A673 (cell line): Measurements from ENCODE around the gene IGSF6. TPM values are rescaled to one million over a fixed set of nuclear protein-coding genes. Genes with fewer than 3 reads are reported as not detected.

Source experiments
- BruUV-seq: library from RNA; stranded (reverse); fragments of 400-500 nt; replicated peaks from 2 replicates; lab custom pipeline; 2021; lab: Mats Ljungman, UMichigan
- CTCF ChIA-PET: fragments of 300-600 bp; sonication (Branson Sonifier 250); formaldehyde crosslinking; loops from one replicate; lab custom pipeline; 2022; ENCODE audit warnings: antibody characterized with exemption; lab: Charles Lee
- POLR2A ChIA-PET: fragments of 300-600 bp; sonication (Branson Sonifier 250); formaldehyde crosslinking; loops from one replicate; lab custom pipeline; 2022; ENCODE audit warnings: antibody characterized with exemption; ENCODE audit not compliant: low non-redundant PET; lab: Charles Lee
- DNase-seq: peaks from one replicate; pipeline ENCODE4 v3.0.0-alpha.2; 2015; ENCODE audit warnings: low spot score
- H3K27ac ChIP-seq: fragments of 200-600 bp; sonication (generic); 2 replicates; pipeline ENCODE4 v1.5.1; 2016; ENCODE audit warnings: mixed run types, low read depth, mild to moderate bottlenecking, mixed read lengths, antibody characterized with exemption, low read length; ENCODE audit not compliant: poor library complexity, severe bottlenecking
- H3K27me3 ChIP-seq: fragments of 200-600 bp; sonication (generic); replicated peaks from 2 replicates; pipeline ENCODE4 v1.6.1; 2017; ENCODE audit warnings: mixed run types, low read depth, mild to moderate bottlenecking, mixed read lengths, antibody characterized with exemption, low read length; ENCODE audit not compliant: insufficient read depth, poor library complexity
- H3K36me3 ChIP-seq: fragments of 200-600 bp; sonication (generic); 2 replicates; pipeline ENCODE4 v1.6.1; 2016; ENCODE audit warnings: mixed run types, mild to moderate bottlenecking, mixed read lengths, antibody characterized with exemption, low read length; ENCODE audit not compliant: insufficient read depth, poor library complexity, severe bottlenecking
- H3K4me1 ChIP-seq: fragments of 200-600 bp; sonication (generic); 2 replicates; pipeline ENCODE4 v1.6.1; 2017; ENCODE audit warnings: mixed run types, mild to moderate bottlenecking, mixed read lengths, antibody characterized with exemption, low read length; ENCODE audit not compliant: insufficient read depth, poor library complexity, severe bottlenecking
- H3K4me3 ChIP-seq: fragments of 200-600 bp; sonication (generic); 2 replicates; pipeline ENCODE4 v1.5.1; 2016; ENCODE audit warnings: low read depth, mixed run types, mild to moderate bottlenecking, mixed read lengths, low read length; ENCODE audit not compliant: poor library complexity, severe bottlenecking
- H3K9me3 ChIP-seq: fragments of 200-600 bp; sonication (generic); 2 replicates; pipeline ENCODE4 v1.6.1; 2016; ENCODE audit warnings: mixed run types, low read depth, mild to moderate bottlenecking, mixed read lengths, antibody characterized with exemption, low read length; ENCODE audit not compliant: poor library complexity, severe bottlenecking
- CTCF ChIP-seq: fragments of 300-800, 200-600 bp; sonication (generic); conservative IDR thresholded peaks from 2 replicates; pipeline ENCODE4 v1.5.1; 2017; ENCODE audit warnings: low read depth, mild to moderate bottlenecking, antibody characterized with exemption, low read length, moderate library complexity, mixed read lengths
- EZH2 ChIP-seq: fragments of 200-600 bp; sonication (generic); IDR thresholded peaks from 2 replicates; pipeline ENCODE4 v1.6.1; 2017; ENCODE audit warnings: borderline replicate concordance, low read depth, mild to moderate bottlenecking, mixed read lengths, antibody characterized with exemption, low read length; ENCODE audit not compliant: poor library complexity, severe bottlenecking
- intact Hi-C: fragments of 100-400 bp; cut with micrococcal nuclease; formaldehyde crosslinking; loops from one replicate; pipeline ENCODE4 v1.10.0; 2022; ENCODE audit not compliant: unreplicated experiment
- total RNA-seq: library from RNA; stranded (reverse); gene quantifications from 2 replicates; pipeline ENCODE4 v1.2.3, GENCODE V29; 2021

The IGSF6 gene
- total RNA-seq, 1 experiment from 2014 or later, result not detected

GRCh38 chr16:21642861-21643260 is 9.5 kb downstream of the IGSF6 start:
- H3K4me1 ChIP-seq, result peaks cover 13% of the 10 kb centered on the region
- no peak for TF ChIP-seq CTCF
- no peak for TF ChIP-seq EZH2
- no peaks in the 10 kb centered on the region for H3K27me3 ChIP-seq
- POLR2A ChIA-PET, result no interaction called here
- no peaks in the 10 kb centered on the region for H3K9me3 ChIP-seq
- intact Hi-C loops, result loop anchor here (5.0 kb wide), 2 partner anchors 46 to 341 kb away; partner anchors contain the start of gene METTL9
- no peak for DNase-seq
- BruUV-seq, result no TSS peak
- CTCF ChIA-PET, result no interaction called here
- no peak overlapping the region for H3K27ac ChIP-seq
- peaks cover 3% of the 10 kb centered on the region for H3K36me3 ChIP-seq
- no peak overlapping the region for H3K4me3 ChIP-seq

DNA sequence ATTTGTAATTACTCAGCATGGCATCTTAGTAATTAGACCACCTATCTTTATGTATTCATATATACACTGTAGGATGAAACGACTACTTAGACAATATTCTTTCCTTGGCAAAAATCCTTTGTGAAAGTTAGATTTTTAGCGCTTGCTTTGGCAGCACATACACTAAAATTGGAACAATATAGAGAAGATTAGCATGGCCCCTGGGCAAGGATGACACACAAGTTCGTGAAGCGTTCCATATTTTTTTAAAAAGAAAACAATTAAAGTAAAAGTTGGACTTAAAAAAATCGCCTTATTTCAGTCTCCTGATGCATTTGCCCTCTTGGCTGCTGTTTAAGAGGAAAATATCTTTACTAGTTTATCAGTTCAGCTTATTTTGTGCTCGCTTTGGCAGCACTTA is 10.5 kb downstream of the IGSF6 start:
- ChIA-PET CTCF (no interaction called here), POLR2A (no interaction called here)
- intact Hi-C loops, result loop anchor here (5.0 kb wide), 2 partner anchors 45 to 340 kb away; partner anchors contain the start of gene METTL9
- H3K27ac ChIP-seq, result no peak overlapping the region
- H3K4me1 ChIP-seq, result peaks cover 13% of the 10 kb centered on the region
- H3K36me3 ChIP-seq, result peaks cover 3% of the 10 kb centered on the region
- BruUV-seq, result no TSS peak
- no peaks in the 10 kb centered on the region for H3K27me3 ChIP-seq
- H3K4me3 ChIP-seq, result no peak overlapping the region
- H3K9me3 ChIP-seq, result no peaks in the 10 kb centered on the region
- TF ChIP-seq CTCF, result no peak
- DNase-seq, result no peak

GRCh38 chr16:21639493-21639892 is 12.9 kb downstream of the IGSF6 start:
- no peak overlapping the region for H3K27ac ChIP-seq
- no peaks in the 10 kb centered on the region for H3K27me3 ChIP-seq
- no peak for DNase-seq
- peaks cover 13% of the 10 kb centered on the region for H3K4me1 ChIP-seq
- intact Hi-C loops, result no loop called here
- TF ChIP-seq EZH2 (no peak), CTCF (no peak)
- H3K4me3 ChIP-seq, result no peak overlapping the region
- no peaks in the 10 kb centered on the region for H3K9me3 ChIP-seq
- H3K36me3 ChIP-seq, result peaks cover 3% of the 10 kb centered on the region
- BruUV-seq, result no TSS peak
- POLR2A ChIA-PET, result no interaction called here
- CTCF ChIA-PET, result no interaction called here
